H1 (cell line): ENCODE measurements around the gene RIOK3. TPM values are rescaled to one million over a fixed set of nuclear protein-coding genes. Genes with fewer than 3 reads are reported as not detected.

Source experiments
- CTCF ChIA-PET: fragments of 300-600 bp; sonication (Branson Sonifier 250); formaldehyde crosslinking; loops from one replicate; lab custom pipeline; 2021; ENCODE audit not compliant: partially characterized antibody; lab: Charles Lee
- POLR2A ChIA-PET: fragments of 300-600 bp; sonication (Branson Sonifier 250); formaldehyde crosslinking; loops from one replicate; lab custom pipeline; 2021; ENCODE audit warnings: inconsistent platforms; ENCODE audit not compliant: partially characterized antibody; lab: Charles Lee
- DNase-seq, 2 experiments: peaks; one replicate each; pipeline versions ENCODE4 v3.0.0 to v3.0.0-alpha.2; 2010 to 2022; ENCODE audit warnings: low spot score in 2 of 2, low read depth in 1 of 2, mixed read lengths in 1 of 2
- FAIRE-seq: peaks from 2 replicates; lab custom pipeline; 2011; peaks lifted over from hg19 to GRCh38; lab: Jason Lieb, UNC
- H2AFZ ChIP-seq: 2 replicates; pipeline ENCODE4 v1.8.1; 2012; ENCODE audit warnings: low read length, inconsistent platforms
- H2AK5ac ChIP-seq: 2 replicates; pipeline ENCODE4 v1.6.1; 2013; ENCODE audit warnings: low read depth, low read length
- H2BK120ac ChIP-seq: replicated peaks from 2 replicates; pipeline ENCODE3; 2013; ENCODE audit warnings: low read depth, low read length, inconsistent platforms
- H2BK12ac ChIP-seq: 2 replicates; pipeline ENCODE4 v1.6.1; 2013; ENCODE audit warnings: low read depth, low read length
- H2BK15ac ChIP-seq: 2 replicates; pipeline ENCODE4 v1.6.1; 2013; ENCODE audit warnings: low read length
- H2BK20ac ChIP-seq: 2 replicates; pipeline ENCODE4 v1.6.1; 2013; ENCODE audit warnings: low read length
- H2BK5ac ChIP-seq: 2 replicates; pipeline ENCODE4 v1.6.1; 2013; ENCODE audit warnings: low read depth, low read length
- H3K14ac ChIP-seq: 2 replicates; pipeline ENCODE4 v1.6.1; 2013; ENCODE audit warnings: inconsistent platforms; ENCODE audit not compliant: insufficient read length
- H3K18ac ChIP-seq: 2 replicates; pipeline ENCODE4 v1.6.1; 2013; ENCODE audit warnings: low read length; ENCODE audit errors: extremely low read depth
- H3K23ac ChIP-seq: 2 replicates; pipeline ENCODE4 v1.6.1; 2013; ENCODE audit warnings: inconsistent platforms; ENCODE audit not compliant: insufficient read length
- H3K23me2 ChIP-seq: 2 replicates; pipeline ENCODE4 v1.6.1; 2013; ENCODE audit warnings: low read depth, low read length
- H3K27ac ChIP-seq: 2 replicates; pipeline ENCODE4 v1.6.1; 2011; ENCODE audit warnings: low read depth, low read length, inconsistent platforms
- H3K27me3 ChIP-seq, 4 experiments: replicated peaks in 1 of 4; 1 replicate in 1 of 4; 2 replicates in 3 of 4; pipeline versions ENCODE4 v1.6.1 to v1.8.1; 2011 to 2013; ENCODE audit warnings: low read length in 3 of 4, mild to moderate bottlenecking in 3 of 4, inconsistent platforms in 2 of 4, mixed read lengths in 2 of 4, moderate library complexity in 1 of 4; ENCODE audit not compliant: control insufficient read depth in 3 of 4, insufficient read depth in 3 of 4; ENCODE audit errors: extremely low read depth in 1 of 4
- H3K36me3 ChIP-seq, 4 experiments: 2 replicates each; pipeline versions ENCODE4 v1.6.1 to v1.8.1; 2011 to 2013; ENCODE audit warnings: mild to moderate bottlenecking in 4 of 4, low read length in 3 of 4, moderate library complexity in 2 of 4, control low read depth in 1 of 4, inconsistent platforms in 1 of 4; ENCODE audit not compliant: insufficient read depth in 4 of 4, control insufficient read depth in 2 of 4
- H3K4ac ChIP-seq: replicated peaks from 2 replicates; pipeline ENCODE3; 2013; ENCODE audit warnings: low read length, low read depth, mixed read lengths, inconsistent platforms; ENCODE audit not compliant: insufficient read length
- H3K4me1 ChIP-seq, 4 experiments: replicated peaks in 1 of 4; 1 replicate in 1 of 4; 2 replicates in 3 of 4; pipeline versions ENCODE4 v1.6.1 to v1.8.1; 2011 to 2013; ENCODE audit warnings: low read length in 3 of 4, inconsistent platforms in 2 of 4, mixed read lengths in 1 of 4; ENCODE audit not compliant: insufficient read depth in 4 of 4, control insufficient read depth in 3 of 4
- H3K4me2 ChIP-seq, 2 experiments: 2 replicates each; pipeline versions ENCODE4 v1.6.1 to v1.8.1; 2011 to 2013; ENCODE audit warnings: low read depth in 2 of 2, low read length in 2 of 2, control low read depth in 1 of 2, inconsistent platforms in 1 of 2, mild to moderate bottlenecking in 1 of 2; ENCODE audit not compliant: insufficient read depth in 1 of 2
- H3K4me3 ChIP-seq, 4 experiments: fragments of 200-600, 300-600 bp in 1 of 4; sonication (generic), shearing (Covaris generic), sonication (Bioruptor Twin) in 1 of 4; 2 replicates each; pipeline versions ENCODE4 v1.5.1 to v1.8.1; 2011 to 2016; ENCODE audit warnings: low read length in 4 of 4, low read depth in 3 of 4, control low read depth in 2 of 4, inconsistent platforms in 2 of 4, mild to moderate bottlenecking in 2 of 4, mixed read lengths in 1 of 4, moderate library complexity in 1 of 4; ENCODE audit not compliant: insufficient read depth in 2 of 4; ENCODE audit errors: extremely low read depth in 1 of 4
- H3K56ac ChIP-seq: replicated peaks from 2 replicates; pipeline ENCODE3; 2013; ENCODE audit warnings: low read depth, mild to moderate bottlenecking, mixed read lengths, low read length, inconsistent platforms; ENCODE audit not compliant: insufficient read length
- H3K79me1 ChIP-seq: 2 replicates; pipeline ENCODE4 v1.6.1; 2013; ENCODE audit warnings: low read depth, low read length, control low read depth
- H3K79me2 ChIP-seq, 2 experiments: 2 replicates each; pipeline versions ENCODE4 v1.6.1 to v1.8.1; 2012 to 2013; ENCODE audit warnings: low read length in 2 of 2, mild to moderate bottlenecking in 2 of 2, inconsistent platforms in 1 of 2; ENCODE audit not compliant: insufficient read depth in 2 of 2, control insufficient read depth in 1 of 2
- H3K9ac ChIP-seq, 4 experiments: replicated peaks in 1 of 4; 1 replicate in 1 of 4; 2 replicates in 3 of 4; pipeline versions ENCODE4 v1.6.1 to v1.8.1; 2011 to 2013; ENCODE audit warnings: low read depth in 3 of 4, low read length in 3 of 4, control low read depth in 2 of 4, mild to moderate bottlenecking in 2 of 4, moderate library complexity in 2 of 4, inconsistent platforms in 1 of 4; ENCODE audit errors: extremely low read depth in 1 of 4
- H3K9me3 ChIP-seq, 2 experiments: 2 replicates each; pipeline versions ENCODE4 v1.6.1 to v1.8.1; 2012 to 2013; ENCODE audit warnings: mild to moderate bottlenecking in 2 of 2, moderate library complexity in 2 of 2, control low read depth in 1 of 2, inconsistent platforms in 1 of 2, low read depth in 1 of 2, low read length in 1 of 2, mixed read lengths in 1 of 2; ENCODE audit not compliant: insufficient read depth in 2 of 2
- H4K20me1 ChIP-seq, 2 experiments: replicated peaks in 1 of 2; 2 replicates each; pipeline versions ENCODE3 to v1.8.1; 2011 to 2013; ENCODE audit warnings: inconsistent platforms in 2 of 2, low read length in 2 of 2, mild to moderate bottlenecking in 1 of 2; ENCODE audit not compliant: insufficient read depth in 2 of 2, control insufficient read depth in 1 of 2
- H4K5ac ChIP-seq: 2 replicates; pipeline ENCODE4 v1.6.1; 2013; ENCODE audit warnings: low read length, low read depth, mixed read lengths, inconsistent platforms; ENCODE audit not compliant: insufficient read length
- H4K8ac ChIP-seq: 2 replicates; pipeline ENCODE4 v1.8.0; 2013; ENCODE audit warnings: mild to moderate bottlenecking, moderate library complexity, low read length, inconsistent platforms; ENCODE audit not compliant: insufficient read depth; ENCODE audit errors: extremely low read depth
- H4K91ac ChIP-seq: replicated peaks from 2 replicates; pipeline ENCODE3; 2013; ENCODE audit warnings: low read length, mixed read lengths, inconsistent platforms; ENCODE audit not compliant: insufficient read length
- BACH1 ChIP-seq: IDR thresholded peaks from 2 replicates; pipeline ENCODE4 v1.6.1; 2012; ENCODE audit warnings: low read length, improper control_type of control experiment
- TAF1 ChIP-seq: IDR thresholded peaks from 2 replicates; pipeline ENCODE4 v1.6.1; 2011; ENCODE audit warnings: mild to moderate bottlenecking, low read depth, low read length
- ZNF274 ChIP-seq: IDR thresholded peaks from 2 replicates; pipeline ENCODE4 v1.7.0; 2012; ENCODE audit warnings: low read length, borderline replicate concordance; ENCODE audit errors: extremely low read depth
- WGBS, 2 experiments: shearing (Covaris generic) in 1 of 2; methylation state at CpG; one replicate each; pipeline versions ENCODE4 v1.1.6 to v1.1.7; 2013 to 2015; ENCODE audit warnings: low lambda C conversion rate in 2 of 2, mixed read lengths in 2 of 2, inconsistent platforms in 1 of 2, low coverage in 1 of 2, missing lambda C conversion rate in 1 of 2; ENCODE audit not compliant: insufficient replicate concordance in 2 of 2, insufficient coverage in 1 of 2, insufficient read length in 1 of 2; ENCODE audit errors: extremely low coverage in 1 of 2, missing lambda C conversion rate in 1 of 2; 5-methylcytosine and 5-hydroxymethylcytosine counted together
- polyA plus RNA-seq, 7 experiments: library from polyadenylated mRNA; depleted of rRNA in 3 of 7; stranded (reverse) in 5 of 7; unstranded in 2 of 7; fragments of >200 nt in 5 of 7; fragments of 200-250 nt in 2 of 7; gene quantifications; 1 replicate in 5 of 7; 2 replicates in 1 of 7; 4 replicates in 1 of 7; pipeline versions ENCODE4 v1.2.1 to v1.2.3, GENCODE V29; 2011 to 2013; ENCODE audit warnings: missing spikeins in 2 of 7, mixed read lengths in 2 of 7
- total RNA-seq: library from RNA; stranded (reverse); fragmentation: NEBNext Ultra II Directional; extraction: Animal tissue kit (Norgen Biotek cat#: 25700); gene quantifications from 2 replicates; pipeline ENCODE4 v1.2.1, GENCODE V29; 2021
- TF ChIP-seq, protein P1 (sequence below): IDR thresholded peaks from 2 replicates; pipeline ENCODE4 v1.6.1; 2011; ENCODE audit warnings: low read length, improper control_type of control experiment

The RIOK3 gene
- total and polyA plus RNA-seq, 2 of the 8 experiments (the other 6 are each of a cell fraction or from before 2014, with no cell fraction given) = 7.5 to 24.3 TPM

- Histone ChIP-seq H3K18ac (no peak overlapping the region), H3K4me3 (no peak overlapping the region), H2BK5ac (no peak overlapping the region), H3K4ac (no peak overlapping the region), H3K14ac (no peak overlapping the region), H4K91ac (no peak overlapping the region), H3K56ac (no peak overlapping the region), H4K8ac (no peak overlapping the region; the same call in 1 of the 2 replicates), H4K5ac (no peak overlapping the region), H3K36me3 (peaks cover 8 to 61% (median 40%) of the 10 kb centered on the region in 4 experiments), H2BK20ac (no peak overlapping the region), H3K23ac (no peak overlapping the region), H2AK5ac (no peak overlapping the region), H4K20me1 (peaks cover 0 to 3% of the 10 kb centered on the region in 2 experiments), H3K79me1 (no peaks in the 10 kb centered on the region), H3K9me3 (no peaks in the 10 kb centered on the region), H3K23me2 (no peaks in the 10 kb centered on the region), H3K27me3 (no peaks in the 10 kb centered on the region), H2BK12ac (no peak overlapping the region), H2BK120ac (no peak overlapping the region), H3K79me2 (no peaks in the 10 kb centered on the region), H2AFZ (no peak overlapping the region), H3K27ac (no peak overlapping the region), H3K9ac (no peak overlapping the region), H2BK15ac (no peak overlapping the region), H3K4me1 (no peaks in the 10 kb centered on the region), H3K4me2 (no peak overlapping the region)
- WGBS, 2 experiments = 94% methylated on average over 14 of the region's 14 CpGs; no CpG with 5 or more reads in 1 of the 2 experiments
- TF ChIP-seq, protein P1, sequence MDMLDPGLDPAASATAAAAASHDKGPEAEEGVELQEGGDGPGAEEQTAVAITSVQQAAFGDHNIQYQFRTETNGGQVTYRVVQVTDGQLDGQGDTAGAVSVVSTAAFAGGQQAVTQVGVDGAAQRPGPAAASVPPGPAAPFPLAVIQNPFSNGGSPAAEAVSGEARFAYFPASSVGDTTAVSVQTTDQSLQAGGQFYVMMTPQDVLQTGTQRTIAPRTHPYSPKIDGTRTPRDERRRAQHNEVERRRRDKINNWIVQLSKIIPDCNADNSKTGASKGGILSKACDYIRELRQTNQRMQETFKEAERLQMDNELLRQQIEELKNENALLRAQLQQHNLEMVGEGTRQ = no peak
- no peak for TF ChIP-seq BACH1
- no peak for TF ChIP-seq ZNF274
- no peak for TF ChIP-seq TAF1
- no peak for DNase-seq
- CTCF ChIA-PET = interaction anchor here (0.9 to 1.6 kb wide), 3 partner anchors 8 to 18 kb away, joined by 3 read pairs; no protein-coding TSS in a partner anchor
- no peak for FAIRE-seq
- POLR2A ChIA-PET = no interaction called here
These were observed 71.2 kb downstream of the RIOK3 start for GRCh38 chr18:23524213-23524707.
